ENCODE measurements around the gene NEDD9.

NEDD9 gene

GRCh38 chr6:11258260-11259237, 26.1 kb upstream of the NEDD9 start:
- DNase-seq: peak; percentile 76

GRCh38 chr6:11255610-11256009, 23.1 kb upstream of the NEDD9 start:
- no peak for DNase-seq

- no peak for DNase-seq
Measured at GRCh38 chr6:11253594-11253993, 21.1 kb upstream of the NEDD9 start.

GRCh38 chr6:11251553-11252360, 19.3 kb upstream of the NEDD9 start:
- no peak for DNase-seq

- DNase-seq: no peak
Measured at GRCh38 chr6:11250108-11250507, 17.6 kb upstream of the NEDD9 start.

GRCh38 chr6:11248974-11249761, 16.7 kb upstream of the NEDD9 start:
- DNase-seq: no peak

GRCh38 chr6:11246722-11247121, 14.3 kb upstream of the NEDD9 start:
- no peak for DNase-seq

- DNase-seq: no peak
Measured at GRCh38 chr6:11245381-11246256, 13.2 kb upstream of the NEDD9 start.

- DNase-seq: no peak
Measured at GRCh38 chr6:11244387-11245126, 12.1 kb upstream of the NEDD9 start.

- no peak for DNase-seq
Measured at GRCh38 chr6:11243861-11244260, 11.4 kb upstream of the NEDD9 start.

- DNase-seq: no peak
Measured at GRCh38 chr6:11242711-11243110, 10.2 kb upstream of the NEDD9 start.

- no peak for DNase-seq
Measured at GRCh38 chr6:11241793-11242201, 9.3 kb upstream of the NEDD9 start.

- no peak for DNase-seq
Measured at GRCh38 chr6:11241154-11241792, 8.8 kb upstream of the NEDD9 start.

GRCh38 chr6:11237956-11238355, 5.5 kb upstream of the NEDD9 start:
- DNase-seq: no peak

- no peak for DNase-seq
Measured at GRCh38 chr6:11237428-11237827, 5.0 kb upstream of the NEDD9 start.

GRCh38 chr6:11236915-11237314, 4.4 kb upstream of the NEDD9 start:
- DNase-seq: no peak

- DNase-seq: peak; percentile 80
Measured at GRCh38 chr6:11236076-11236750, 3.7 kb upstream of the NEDD9 start.

GRCh38 chr6:11235062-11235461, 2.6 kb upstream of the NEDD9 start:
- DNase-seq: no peak

GRCh38 chr6:11233673-11234573, 1.5 kb upstream of the NEDD9 start:
- no peak for DNase-seq
